ENCODE measurements around the gene HDAC8. TPM values are rescaled to one million over a fixed set of nuclear protein-coding genes. Genes with fewer than 3 reads are reported as not detected.
A peak's percentile ranks its signal among the peaks of the same experiment; 100 is the strongest.

HDAC8 gene
- total RNA-seq, 2 donors from 2014 or later, result 32.5 to 63.8 TPM

DNA sequence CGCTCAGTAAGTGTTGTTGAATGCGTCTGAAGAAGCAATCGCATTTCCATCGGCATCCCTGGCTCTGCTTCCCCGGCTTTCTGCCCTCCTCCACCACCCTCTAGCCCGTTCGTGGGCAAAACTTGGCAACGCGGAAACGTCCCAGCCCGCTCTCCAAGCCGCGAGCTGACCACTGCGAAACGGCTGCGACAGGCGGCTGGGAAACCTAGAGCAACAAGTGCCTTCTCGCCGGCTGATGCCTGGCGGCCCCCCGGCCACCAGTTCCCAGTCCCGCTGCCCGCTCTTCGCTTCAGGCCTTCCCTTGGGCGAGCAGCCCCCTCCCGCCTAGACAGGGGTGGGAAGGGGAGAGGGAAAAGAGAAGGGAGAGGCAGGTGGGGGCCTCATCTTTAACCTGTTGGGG lies 267.8 kb downstream of the HDAC8 start:
- Histone ChIP-seq H3K27me3 (replicated peaks; ENCODE audit: insufficient read depth) (no peaks in the 10 kb centered on the region), H3K4me1 (ENCODE audit: control insufficient read depth in 1 of 2, low read depth in 2 of 2) (peaks cover 5 to 35% of the 10 kb centered on the region in 2 donors), H3K27ac (no peak overlapping the region), H3K4me3 (peak overlapping the region; percentile 74), H3K36me3 (no peaks in the 10 kb centered on the region), H3K9me3 (no peaks in the 10 kb centered on the region)
- ATAC-seq (ENCODE audit: insufficient number of reproducible peaks, low FRiP score, low read depth), result no peak
- DNase-seq (ENCODE audit: low spot score), result no peak
- TF ChIP-seq, protein P1, sequence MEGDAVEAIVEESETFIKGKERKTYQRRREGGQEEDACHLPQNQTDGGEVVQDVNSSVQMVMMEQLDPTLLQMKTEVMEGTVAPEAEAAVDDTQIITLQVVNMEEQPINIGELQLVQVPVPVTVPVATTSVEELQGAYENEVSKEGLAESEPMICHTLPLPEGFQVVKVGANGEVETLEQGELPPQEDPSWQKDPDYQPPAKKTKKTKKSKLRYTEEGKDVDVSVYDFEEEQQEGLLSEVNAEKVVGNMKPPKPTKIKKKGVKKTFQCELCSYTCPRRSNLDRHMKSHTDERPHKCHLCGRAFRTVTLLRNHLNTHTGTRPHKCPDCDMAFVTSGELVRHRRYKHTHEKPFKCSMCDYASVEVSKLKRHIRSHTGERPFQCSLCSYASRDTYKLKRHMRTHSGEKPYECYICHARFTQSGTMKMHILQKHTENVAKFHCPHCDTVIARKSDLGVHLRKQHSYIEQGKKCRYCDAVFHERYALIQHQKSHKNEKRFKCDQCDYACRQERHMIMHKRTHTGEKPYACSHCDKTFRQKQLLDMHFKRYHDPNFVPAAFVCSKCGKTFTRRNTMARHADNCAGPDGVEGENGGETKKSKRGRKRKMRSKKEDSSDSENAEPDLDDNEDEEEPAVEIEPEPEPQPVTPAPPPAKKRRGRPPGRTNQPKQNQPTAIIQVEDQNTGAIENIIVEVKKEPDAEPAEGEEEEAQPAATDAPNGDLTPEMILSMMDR (IDR thresholded peaks at IDR 0.05), result no peak

DNA sequence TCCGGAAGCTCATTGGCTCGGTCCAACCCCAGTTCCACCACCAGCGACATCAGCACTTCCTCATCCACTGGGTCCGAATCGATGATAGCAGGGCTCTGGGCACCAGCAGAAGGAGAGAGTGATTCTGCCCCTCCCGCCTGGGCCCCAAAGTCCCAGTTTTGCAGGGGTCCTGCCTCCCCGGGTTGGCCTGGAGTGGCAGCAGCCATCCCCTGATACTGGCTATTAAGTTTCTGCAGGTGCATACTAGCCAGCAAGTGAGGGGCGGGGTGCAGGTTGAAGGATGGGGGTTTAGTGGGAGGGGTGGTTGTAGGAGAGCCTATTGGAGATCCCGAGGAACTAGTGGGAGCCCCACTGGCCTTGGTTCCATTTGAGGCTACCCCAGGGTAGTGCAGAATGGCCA lies 270.9 kb downstream of the HDAC8 start:
- no peak for ATAC-seq (ENCODE audit: insufficient number of reproducible peaks, low FRiP score, low read depth)
- TF ChIP-seq, protein P1 (IDR thresholded peaks at IDR 0.05), result no peak
- H3K27ac ChIP-seq, result no peak overlapping the region

DNA sequence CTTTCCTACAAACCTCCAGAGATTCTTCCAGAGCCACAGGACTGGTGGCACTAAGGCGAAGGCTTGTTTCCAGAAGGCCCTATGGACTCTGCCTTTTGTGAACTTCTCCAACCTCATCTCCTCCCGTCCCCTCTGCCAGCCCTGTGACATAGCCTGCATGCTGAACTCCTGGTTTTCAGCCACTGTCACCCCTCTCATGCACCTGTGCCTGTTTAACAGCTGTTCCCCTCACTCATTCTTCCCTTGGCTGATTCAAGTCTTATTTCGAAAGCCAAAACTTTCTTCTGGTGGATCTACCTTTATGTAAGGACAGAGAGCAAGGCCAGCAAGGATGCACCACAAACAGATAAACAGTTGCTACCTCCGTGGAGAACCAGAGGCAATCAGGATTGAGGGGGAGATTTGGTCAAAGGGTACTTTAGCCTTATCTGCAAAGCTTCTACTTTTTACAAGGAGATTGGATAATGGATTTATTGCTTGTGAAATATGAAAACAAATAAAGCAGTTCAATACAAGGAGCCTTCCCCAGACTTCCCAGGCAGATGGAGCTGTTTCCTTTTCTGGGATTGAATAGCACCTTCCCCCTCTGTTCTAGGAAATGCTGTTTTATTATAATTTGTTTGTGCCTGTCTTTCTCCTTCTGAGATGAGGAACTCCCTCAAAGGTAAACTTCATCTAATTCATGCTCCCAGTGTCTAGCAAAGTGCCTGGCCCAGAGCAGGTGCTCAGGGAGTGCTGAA lies 272.6 kb downstream of the HDAC8 start:
- no peak for DNase-seq (ENCODE audit: low spot score)
- no peak overlapping the region for H3K4me3 ChIP-seq
- TF ChIP-seq, protein P1 (IDR thresholded peaks at IDR 0.05), result no peak
- H3K4me1 ChIP-seq (ENCODE audit: control insufficient read depth in 1 of 2, low read depth in 2 of 2), result peaks cover 0 to 6% of the 10 kb centered on the region in 2 donors
- no peak for ATAC-seq (ENCODE audit: insufficient number of reproducible peaks, low FRiP score, low read depth)
- no peaks in the 10 kb centered on the region for H3K27me3 ChIP-seq (replicated peaks; ENCODE audit: insufficient read depth)
- no peak overlapping the region for H3K27ac ChIP-seq
- no peaks in the 10 kb centered on the region for H3K9me3 ChIP-seq
- no peaks in the 10 kb centered on the region for H3K36me3 ChIP-seq

More for the DNA sequence above, 270.9 kb downstream of the HDAC8 start:
- H3K27me3 ChIP-seq (replicated peaks; ENCODE audit: insufficient read depth), result no peaks in the 10 kb centered on the region
- no peaks in the 10 kb centered on the region for H3K36me3 ChIP-seq
- no peak for DNase-seq (ENCODE audit: low spot score)
- H3K4me1 ChIP-seq (ENCODE audit: control insufficient read depth in 1 of 2, low read depth in 2 of 2), result peaks cover 0 to 13% of the 10 kb centered on the region in 2 donors
- no peak overlapping the region for H3K4me3 ChIP-seq
- H3K9me3 ChIP-seq, result no peaks in the 10 kb centered on the region

DNA sequence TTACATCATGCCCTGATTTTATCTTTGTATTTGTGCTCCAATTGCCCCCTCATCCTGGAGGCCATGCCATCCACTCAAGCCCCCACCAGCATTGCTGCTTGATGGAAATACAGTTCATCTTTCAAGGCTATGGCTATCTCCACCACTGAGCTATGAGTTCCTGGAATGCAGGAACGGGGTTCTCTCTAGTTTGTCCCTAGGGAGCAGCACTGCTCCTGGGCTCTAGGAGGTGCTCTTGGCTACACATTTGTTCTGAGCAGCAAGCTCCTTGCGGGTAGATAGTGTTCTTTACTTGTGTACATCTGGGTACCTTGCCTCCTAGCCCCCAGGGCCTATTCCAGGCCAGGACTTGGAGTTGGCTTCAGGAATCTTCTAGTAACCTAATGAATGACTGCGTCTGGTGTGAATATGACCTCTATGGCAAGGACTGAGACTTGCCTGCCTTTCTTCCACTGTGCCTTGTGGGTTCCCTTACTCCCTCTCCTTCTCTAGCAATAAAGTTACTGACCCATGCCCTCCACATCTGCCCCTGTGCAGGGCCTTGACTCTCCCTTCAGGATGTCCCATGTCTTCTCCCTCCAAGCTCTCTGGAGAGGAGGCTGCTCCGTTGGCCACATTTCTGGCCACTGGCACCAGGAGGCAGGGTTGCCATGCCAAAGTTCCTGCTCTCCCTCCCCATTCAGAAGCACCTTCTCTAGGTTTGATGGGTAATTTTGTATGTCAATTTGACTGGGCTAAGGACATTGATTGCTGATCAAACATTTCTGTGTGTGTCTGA lies 274.5 kb downstream of the HDAC8 start:
- TF ChIP-seq, protein P1 (IDR thresholded peaks at IDR 0.05), result no peak
- no peaks in the 10 kb centered on the region for H3K27me3 ChIP-seq (replicated peaks; ENCODE audit: insufficient read depth)

DNA sequence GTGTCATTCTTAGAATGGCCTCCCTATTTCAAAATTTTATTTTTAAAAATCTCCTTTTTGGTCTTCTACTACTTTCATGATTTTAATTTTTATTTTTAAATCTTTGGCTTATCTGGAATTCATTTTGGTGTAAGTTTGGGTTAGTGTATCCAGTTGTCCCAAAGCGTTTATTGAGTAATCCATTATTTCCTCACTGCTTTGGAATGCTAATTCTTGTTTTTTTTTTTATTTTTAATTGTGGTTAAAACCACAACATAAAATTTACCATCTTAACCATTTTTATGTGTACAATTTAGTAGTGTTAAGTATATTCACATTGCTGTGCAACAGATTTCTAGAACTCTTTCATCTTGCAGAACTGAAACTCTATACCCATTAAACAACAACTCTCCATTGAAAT lies 275.7 kb downstream of the HDAC8 start:
- Histone ChIP-seq H3K9me3 (no peaks in the 10 kb centered on the region), H3K4me1 (ENCODE audit: control insufficient read depth in 1 of 2, low read depth in 2 of 2) (no peaks in the 10 kb centered on the region), H3K4me3 (no peak overlapping the region), H3K36me3 (no peaks in the 10 kb centered on the region), H3K27me3 (replicated peaks; ENCODE audit: insufficient read depth) (no peaks in the 10 kb centered on the region), H3K27ac (no peak overlapping the region)
- ATAC-seq (ENCODE audit: insufficient number of reproducible peaks, low FRiP score, low read depth) (no peak), DNase-seq (ENCODE audit: low spot score) (no peak)
- TF ChIP-seq, protein P1 (IDR thresholded peaks at IDR 0.05), result no peak

More for the DNA sequence above, 274.5 kb downstream of the HDAC8 start:
- H3K36me3 ChIP-seq, result no peaks in the 10 kb centered on the region
- no peak for ATAC-seq (ENCODE audit: insufficient number of reproducible peaks, low FRiP score, low read depth)
- DNase-seq (ENCODE audit: low spot score), result no peak
- H3K4me3 ChIP-seq, result no peak overlapping the region
- H3K27ac ChIP-seq, result no peak overlapping the region
- no peaks in the 10 kb centered on the region for H3K9me3 ChIP-seq
- no peaks in the 10 kb centered on the region for H3K4me1 ChIP-seq (ENCODE audit: control insufficient read depth in 1 of 2, low read depth in 2 of 2)

Data from thoracic aorta (tissue), 2 donors.